ENCODE results near the gene MCTP2.

GRCh38 chr15:94509259-94509658, 277.9 kb downstream of the MCTP2 start:
- no peak for TF ChIP-seq CTCF (IDR thresholded peaks at IDR 0.05)
- TF ChIP-seq POLR2A (IDR thresholded peaks at IDR 0.05) = no peak
